Upper lobe of left lung (tissue), 6 donors: ENCODE measurements around the gene DPEP2. TPM values are rescaled to one million over a fixed set of nuclear protein-coding genes. Genes with fewer than 3 reads are reported as not detected.

Experiments
- ATAC-seq, 2 donors: fragments of 200-7000 bp; cut with Tn5 transposase; one replicate each; pipeline ENCODE4 v1.9.1; 2022; ENCODE audit warnings: mild to moderate bottlenecking in 2 of 2, moderate library complexity in 2 of 2; ENCODE audit not compliant: low FRiP score in 2 of 2
- DNase-seq, 2 donors: peaks; one replicate each; pipeline ENCODE4 v3.0.0-alpha.2; 2019 to 2020
- H3K27ac ChIP-seq, 4 donors: fragments of 200-600 bp; sonication (generic); one replicate each; pipeline ENCODE4 v1.5.1; 2016 to 2019
- H3K27me3 ChIP-seq, 4 donors: fragments of 200-600 bp; sonication (generic); one replicate each; pipeline ENCODE4 v1.5.1; 2017 to 2019
- H3K36me3 ChIP-seq, 4 donors: fragments of 200-600 bp; sonication (generic); one replicate each; pipeline ENCODE4 v1.5.1; 2016 to 2019
- H3K4me1 ChIP-seq, 4 donors: fragments of 200-600 bp; sonication (generic); one replicate each; pipeline ENCODE4 v1.5.1; 2018 to 2019
- H3K4me3 ChIP-seq, 4 donors: fragments of 200-600 bp; sonication (generic); one replicate each; pipeline ENCODE4 v1.5.1; 2017 to 2019; ENCODE audit warnings: mild to moderate bottlenecking in 2 of 4, moderate library complexity in 1 of 4
- H3K9me3 ChIP-seq, 4 donors: fragments of 200-600 bp; sonication (generic); one replicate each; pipeline ENCODE4 v1.5.1; 2018 to 2019
- EP300 ChIP-seq, 4 donors: sonication (generic); formaldehyde crosslinking; IDR thresholded peaks; one replicate each; pipeline ENCODE4 v1.5.1; 2017; ENCODE audit warnings: antibody characterized with exemption in 4 of 4, control low read depth in 2 of 4
- POLR2A ChIP-seq, 4 donors: fragments of 450-650 bp; IDR thresholded peaks; one replicate each; pipeline ENCODE4 v1.5.1; 2016 to 2017; ENCODE audit warnings: antibody characterized with exemption in 4 of 4, mild to moderate bottlenecking in 2 of 4
- POLR2AphosphoS5 ChIP-seq, 2 donors: sonication (generic); formaldehyde crosslinking; IDR thresholded peaks; one replicate each; pipeline ENCODE4 v1.5.1; 2017; ENCODE audit warnings: antibody characterized with exemption in 2 of 2
- WGBS, 2 donors: methylation state at CpG; one replicate each; pipeline ENCODE4 v1.1.5; 2017 to 2018; 5-methylcytosine and 5-hydroxymethylcytosine counted together
- total RNA-seq, 6 donors: library from RNA; depleted of rRNA in 4 of 6; stranded (reverse); fragments of >200 nt in 4 of 6; gene quantifications; one replicate each; pipeline versions ENCODE4 v1.1.0 to v1.2.1, GENCODE V29; 2016 to 2021
- TF ChIP-seq, protein P1 (sequence below), 6 experiments: fragments of 450-650 bp in 4 of 6; fragments of 200-600 bp in 2 of 6; sonication (generic) in 2 of 6; IDR thresholded peaks; one replicate each; pipeline ENCODE4 v1.5.1; 2016 to 2019; ENCODE audit warnings: antibody characterized with exemption in 6 of 6
- donor health status: DM: no; HTN: no; CAD: no; lungs with moderate emphysema.
- donor health status: DM: no; HTN: yes; CAD: no; lungs with severe emphysema.

DPEP2 gene
- total RNA-seq, 6 donors from 2014 or later = 7.1 to 56.6 (median 23.0) TPM

DNA sequence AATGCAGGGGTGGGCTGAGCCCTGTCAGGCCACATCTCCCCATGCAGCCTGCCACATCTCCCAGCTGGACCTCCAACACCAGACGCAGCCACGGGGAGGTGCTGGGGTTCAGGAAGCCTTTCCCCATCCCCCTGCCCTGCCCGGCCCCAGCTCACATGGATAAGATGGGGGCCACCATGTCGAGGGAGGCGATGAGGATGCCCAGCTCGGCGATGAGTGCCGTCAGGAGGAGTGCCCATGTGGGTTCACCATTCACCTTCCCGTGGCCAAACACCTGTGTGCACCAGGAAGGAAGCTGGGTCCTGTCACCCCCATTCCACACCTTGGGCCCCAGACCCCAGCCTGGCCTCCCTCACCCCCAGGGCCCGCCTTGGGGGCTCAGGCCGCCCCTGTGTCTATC is 49.6 kb downstream of the DPEP2 start:
- no peak for DNase-seq
- no peak for TF ChIP-seq POLR2AphosphoS5 (IDR thresholded peaks at IDR 0.05)
- no peak for TF ChIP-seq EP300 (IDR thresholded peaks at IDR 0.05)
- TF ChIP-seq, protein P1, sequence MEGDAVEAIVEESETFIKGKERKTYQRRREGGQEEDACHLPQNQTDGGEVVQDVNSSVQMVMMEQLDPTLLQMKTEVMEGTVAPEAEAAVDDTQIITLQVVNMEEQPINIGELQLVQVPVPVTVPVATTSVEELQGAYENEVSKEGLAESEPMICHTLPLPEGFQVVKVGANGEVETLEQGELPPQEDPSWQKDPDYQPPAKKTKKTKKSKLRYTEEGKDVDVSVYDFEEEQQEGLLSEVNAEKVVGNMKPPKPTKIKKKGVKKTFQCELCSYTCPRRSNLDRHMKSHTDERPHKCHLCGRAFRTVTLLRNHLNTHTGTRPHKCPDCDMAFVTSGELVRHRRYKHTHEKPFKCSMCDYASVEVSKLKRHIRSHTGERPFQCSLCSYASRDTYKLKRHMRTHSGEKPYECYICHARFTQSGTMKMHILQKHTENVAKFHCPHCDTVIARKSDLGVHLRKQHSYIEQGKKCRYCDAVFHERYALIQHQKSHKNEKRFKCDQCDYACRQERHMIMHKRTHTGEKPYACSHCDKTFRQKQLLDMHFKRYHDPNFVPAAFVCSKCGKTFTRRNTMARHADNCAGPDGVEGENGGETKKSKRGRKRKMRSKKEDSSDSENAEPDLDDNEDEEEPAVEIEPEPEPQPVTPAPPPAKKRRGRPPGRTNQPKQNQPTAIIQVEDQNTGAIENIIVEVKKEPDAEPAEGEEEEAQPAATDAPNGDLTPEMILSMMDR (IDR thresholded peaks at IDR 0.05) = no peak
- no peak for TF ChIP-seq POLR2A (IDR thresholded peaks at IDR 0.05)
- WGBS, 2 donors = 91% methylated on average over 11 of the region's 11 CpGs; no CpG with 5 or more reads in 1 of the 2 donors

DNA sequence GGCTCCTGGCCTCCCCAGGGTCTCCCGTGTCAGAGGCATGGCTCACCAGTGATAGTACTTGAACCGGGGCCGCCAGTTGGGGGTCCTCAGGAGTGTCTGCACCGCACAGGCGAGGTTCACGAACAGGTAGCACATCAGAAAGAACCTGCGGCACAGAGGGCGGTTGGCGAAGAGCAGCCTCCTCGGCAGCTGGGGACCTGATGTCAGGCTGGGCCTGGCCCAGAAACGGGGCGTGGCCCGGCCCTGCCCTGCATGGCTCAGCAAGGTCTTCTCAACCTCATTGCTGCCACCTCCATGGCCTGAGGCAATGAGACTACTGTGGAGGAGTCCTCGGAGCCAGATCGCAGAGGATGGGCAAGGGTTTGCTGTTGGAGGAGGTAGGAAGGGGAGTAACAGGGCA is 51.3 kb downstream of the DPEP2 start:
- no peak for DNase-seq
- Histone ChIP-seq H3K4me3 (no peak overlapping the region), H3K36me3 (peaks cover 42 to 99% (median 94%) of the 10 kb centered on the region in 4 donors), H3K9me3 (no peaks in the 10 kb centered on the region), H3K27ac (no peak overlapping the region), H3K27me3 (no peaks in the 10 kb centered on the region), H3K4me1 (peaks cover 0 to 12% (median 5%) of the 10 kb centered on the region in 4 donors)
- 94 to 100% methylated on average over 9 to 15 of the region's 15 CpGs for WGBS, 2 donors
- ATAC-seq = no peak
- TF ChIP-seq POLR2AphosphoS5 (IDR thresholded peaks at IDR 0.05) = no peak
- no peak for TF ChIP-seq EP300 (IDR thresholded peaks at IDR 0.05)
- TF ChIP-seq POLR2A (IDR thresholded peaks at IDR 0.05) = no peak
- TF ChIP-seq, protein P1 (IDR thresholded peaks at IDR 0.05) = no peak

More for the DNA sequence above, 49.6 kb downstream of the DPEP2 start:
- no peak overlapping the region for H3K4me3 ChIP-seq
- H3K36me3 ChIP-seq = peaks cover 50 to 99% (median 91%) of the 10 kb centered on the region in 4 donors
- no peak overlapping the region for H3K27ac ChIP-seq
- no peaks in the 10 kb centered on the region for H3K9me3 ChIP-seq
- ATAC-seq = no peak
- H3K4me1 ChIP-seq = peaks cover 0 to 2% (median under 1%) of the 10 kb centered on the region in 4 donors
- H3K27me3 ChIP-seq = no peaks in the 10 kb centered on the region

DNA sequence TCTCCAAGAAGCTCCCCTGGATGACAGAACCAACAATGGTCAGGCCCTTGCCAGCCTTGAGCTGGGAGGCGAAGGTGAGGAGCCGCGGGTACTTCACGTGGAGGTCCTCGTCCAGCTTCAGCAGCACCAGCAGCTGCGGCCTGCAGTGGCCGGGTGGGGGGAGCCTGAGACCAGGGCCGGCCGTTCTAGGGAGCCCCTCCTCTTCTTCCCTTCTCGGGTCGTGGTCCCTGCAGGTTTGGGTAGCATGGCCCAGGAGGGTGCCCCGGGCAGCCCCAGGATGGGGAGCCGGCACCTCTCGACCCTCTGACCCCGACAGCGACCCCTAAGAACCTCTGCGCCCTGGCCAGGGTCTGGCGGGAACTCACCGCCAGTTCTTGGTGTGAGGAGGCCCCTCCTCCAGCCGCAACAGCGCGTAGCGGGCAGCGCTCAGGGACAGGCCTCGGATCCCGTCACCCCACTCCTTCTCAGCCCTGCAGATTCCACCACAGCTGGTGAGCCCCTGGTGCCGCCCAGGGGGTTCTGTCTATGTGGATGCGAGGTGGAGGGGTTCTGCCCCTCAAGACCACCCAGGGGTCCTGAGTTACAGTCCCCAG is 52.2 kb downstream of the DPEP2 start:
- ATAC-seq (no peak), DNase-seq (no peak)
- Histone ChIP-seq H3K27ac (peak overlapping the region in 1 of 4 donors; percentile 15), H3K4me3 (no peak overlapping the region), H3K27me3 (no peaks in the 10 kb centered on the region), H3K36me3 (peaks cover 42 to 100% (median 98%) of the 10 kb centered on the region in 4 donors), H3K4me1 (peaks cover 0 to 12% (median 5%) of the 10 kb centered on the region in 4 donors), H3K9me3 (no peaks in the 10 kb centered on the region)
- WGBS, 2 donors = 94 to 96% methylated on average over 3 to 22 of the region's 28 CpGs
- TF ChIP-seq EP300 (IDR thresholded peaks at IDR 0.05) (no peak), POLR2AphosphoS5 (IDR thresholded peaks at IDR 0.05) (no peak), POLR2A (IDR thresholded peaks at IDR 0.05) (no peak)
- TF ChIP-seq, protein P1 (IDR thresholded peaks at IDR 0.05) = no peak

DNA sequence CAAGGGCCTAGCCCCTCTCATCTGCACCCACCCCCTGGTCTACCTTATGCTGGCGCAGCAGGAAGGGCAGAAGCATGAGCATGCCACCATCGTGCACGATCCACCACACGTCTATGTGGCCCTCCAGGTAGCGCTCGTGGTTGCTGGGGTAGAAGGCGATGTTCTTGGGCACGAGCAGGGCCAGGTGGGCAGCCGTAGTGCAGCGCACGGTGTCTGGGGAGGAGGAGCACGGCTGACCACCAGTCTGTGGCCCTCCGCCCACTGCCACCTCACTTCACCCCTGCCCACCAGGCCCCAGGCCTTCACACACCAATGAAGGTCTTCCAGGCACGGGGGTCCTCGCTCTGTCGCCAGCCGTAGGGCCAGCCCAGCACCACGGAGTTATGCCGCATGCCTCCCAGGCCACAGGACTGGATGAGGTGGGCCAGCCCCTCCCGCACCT is 53.1 kb downstream of the DPEP2 start:
- Histone ChIP-seq H3K27me3 (no peaks in the 10 kb centered on the region), H3K36me3 (peaks cover 39 to 100% (median 92%) of the 10 kb centered on the region in 4 donors), H3K9me3 (no peaks in the 10 kb centered on the region), H3K4me3 (no peak overlapping the region), H3K27ac (no peak overlapping the region), H3K4me1 (peaks cover 0 to 18% (median 5%) of the 10 kb centered on the region in 4 donors)
- DNase-seq = no peak
- no peak for ATAC-seq
- TF ChIP-seq POLR2A (IDR thresholded peaks at IDR 0.05) = no peak
- no peak for TF ChIP-seq EP300 (IDR thresholded peaks at IDR 0.05)
- no peak for TF ChIP-seq POLR2AphosphoS5 (IDR thresholded peaks at IDR 0.05)
- TF ChIP-seq, protein P1 (IDR thresholded peaks at IDR 0.05) = no peak
- 95% methylated on average over 12 to 20 of the region's 20 CpGs for WGBS, 2 donors
